Parathyroid adenoma (tissue), 2 donors: ENCODE measurements around the gene RCOR1.

Experiments
- H2AFZ ChIP-seq: fragments of 300-600 bp; sonication (generic); one replicate; pipeline ENCODE4 v1.7.0; 2017; ENCODE audit warnings: antibody characterized with exemption, mild to moderate bottlenecking
- H3K27ac ChIP-seq: fragments of 300-600 bp; sonication (generic); one replicate; pipeline ENCODE4 v1.7.0; 2017
- H3K27me3 ChIP-seq: fragments of 300-600 bp; sonication (generic); one replicate; pipeline ENCODE4 v1.7.0; 2017; ENCODE audit warnings: low read length; ENCODE audit not compliant: control insufficient read depth, insufficient read depth
- H3K36me3 ChIP-seq: fragments of 300-600 bp; sonication (generic); one replicate; pipeline ENCODE4 v1.7.0; 2017; ENCODE audit warnings: low read length; ENCODE audit not compliant: control insufficient read depth, insufficient read depth
- H3K4me1 ChIP-seq: fragments of 300-600 bp; sonication (generic); one replicate; pipeline ENCODE4 v1.7.0; 2017; ENCODE audit warnings: control low read depth
- H3K4me2 ChIP-seq: fragments of 300-600 bp; sonication (generic); one replicate; pipeline ENCODE4 v1.7.0; 2017; ENCODE audit warnings: low read length
- H3K4me3 ChIP-seq: fragments of 300-600 bp; sonication (generic); one replicate; pipeline ENCODE4 v1.7.0; 2017; ENCODE audit warnings: low read depth, low read length
- H3K79me2 ChIP-seq: fragments of 300-600 bp; sonication (generic); one replicate; pipeline ENCODE4 v1.7.0; 2017; ENCODE audit warnings: control low read depth
- H3K9ac ChIP-seq: fragments of 300-600 bp; sonication (generic); one replicate; pipeline ENCODE4 v1.7.0; 2017; ENCODE audit warnings: mild to moderate bottlenecking
- H3K9me3 ChIP-seq: fragments of 300-600 bp; sonication (generic); one replicate; pipeline ENCODE4 v1.7.0; 2017; ENCODE audit warnings: low read length; ENCODE audit not compliant: control insufficient read depth
- CTCF ChIP-seq: fragments of 300-600 bp; sonication (generic); IDR thresholded peaks from one replicate; pipeline ENCODE4 v1.7.0; 2017; ENCODE audit warnings: antibody characterized with exemption, mild to moderate bottlenecking
- donor health status: primary hyperparathyroidism.

Gene RCOR1

GRCh38 chr14:102696332-102696731 is 103.9 kb downstream of the RCOR1 start:
- H3K79me2 ChIP-seq = peaks cover 18% of the 10 kb centered on the region
- H2AFZ ChIP-seq = no peak overlapping the region
- peaks cover 5% of the 10 kb centered on the region for H3K4me1 ChIP-seq
- no peak overlapping the region for H3K27ac ChIP-seq
- H3K9me3 ChIP-seq = no peaks in the 10 kb centered on the region
- no peaks in the 10 kb centered on the region for H3K36me3 ChIP-seq
- no peaks in the 10 kb centered on the region for H3K27me3 ChIP-seq
- H3K4me2 ChIP-seq = no peak overlapping the region
- H3K4me3 ChIP-seq = no peak overlapping the region
- no peak overlapping the region for H3K9ac ChIP-seq
- no peak for TF ChIP-seq CTCF

GRCh38 chr14:102696856-102697495 is 104.5 kb downstream of the RCOR1 start:
- H3K79me2 ChIP-seq = peaks cover 18% of the 10 kb centered on the region
- H3K27ac ChIP-seq = no peak overlapping the region
- H3K4me3 ChIP-seq = no peak overlapping the region
- TF ChIP-seq CTCF = no peak
- H3K4me1 ChIP-seq = peaks cover 5% of the 10 kb centered on the region
- no peaks in the 10 kb centered on the region for H3K27me3 ChIP-seq
- H3K9me3 ChIP-seq = no peaks in the 10 kb centered on the region
- H3K36me3 ChIP-seq = no peaks in the 10 kb centered on the region
- H3K9ac ChIP-seq = no peak overlapping the region
- no peak overlapping the region for H3K4me2 ChIP-seq
- H2AFZ ChIP-seq = no peak overlapping the region

- Histone ChIP-seq H3K9ac (no peak overlapping the region), H3K4me3 (no peak overlapping the region), H3K9me3 (no peaks in the 10 kb centered on the region), H3K27me3 (no peaks in the 10 kb centered on the region), H3K4me1 (peaks cover 5% of the 10 kb centered on the region), H3K36me3 (no peaks in the 10 kb centered on the region), H2AFZ (no peak overlapping the region), H3K4me2 (no peak overlapping the region), H3K79me2 (peaks cover 18% of the 10 kb centered on the region), H3K27ac (no peak overlapping the region)
- TF ChIP-seq CTCF = no peak
Measured at GRCh38 chr14:102697501-102697900, 105.1 kb downstream of the RCOR1 start.

- Histone ChIP-seq H3K9ac (no peak overlapping the region), H3K36me3 (no peaks in the 10 kb centered on the region), H3K4me1 (no peaks in the 10 kb centered on the region), H2AFZ (no peak overlapping the region), H3K27ac (no peak overlapping the region), H3K27me3 (no peaks in the 10 kb centered on the region), H3K4me3 (no peak overlapping the region), H3K9me3 (no peaks in the 10 kb centered on the region), H3K79me2 (peaks cover 26% of the 10 kb centered on the region), H3K4me2 (no peak overlapping the region)
- TF ChIP-seq CTCF = no peak
Measured at GRCh38 chr14:102699416-102700110, 107.1 kb downstream of the RCOR1 start.

GRCh38 chr14:102708494-102708893 is 116.0 kb downstream of the RCOR1 start:
- Histone ChIP-seq H3K79me2 (peaks cover 7% of the 10 kb centered on the region), H3K4me2 (no peak overlapping the region), H3K27me3 (no peaks in the 10 kb centered on the region), H3K27ac (no peak overlapping the region), H3K4me1 (no peaks in the 10 kb centered on the region), H3K9ac (no peak overlapping the region), H3K9me3 (no peaks in the 10 kb centered on the region), H3K4me3 (no peak overlapping the region), H3K36me3 (no peaks in the 10 kb centered on the region), H2AFZ (no peak overlapping the region)
- TF ChIP-seq CTCF = no peak
